GM23338 (cell line): ENCODE measurements around the gene DRGX. TPM values are rescaled to one million over a fixed set of nuclear protein-coding genes. Genes with fewer than 3 reads are reported as not detected.

Experiments used
- ATAC-seq: fragments of 200-7000 bp; cut with Tn5 transposase; 3 replicates; pipeline ENCODE4 v1.9.1; 2020
- DNase-seq: peaks from one replicate; pipeline ENCODE4 v3.0.0-alpha.2; 2015; ENCODE audit warnings: low spot score
- H2AFZ ChIP-seq: fragments of 200-600 bp; sonication (generic); 2 replicates; pipeline ENCODE4 v1.8.0; 2016; ENCODE audit warnings: antibody characterized with exemption, mild to moderate bottlenecking, moderate library complexity
- H3F3A ChIP-seq: fragments of 200-600 bp; sonication (generic); replicated peaks from 2 replicates; pipeline ENCODE4 v1.8.0; 2017; ENCODE audit warnings: antibody characterized with exemption, mixed run types, low read depth
- H3K27ac ChIP-seq: fragments of 200-600 bp; sonication (generic); 2 replicates; pipeline ENCODE4 v1.6.1; 2016; ENCODE audit warnings: low read depth
- H3K27me3 ChIP-seq: fragments of 200-600 bp; sonication (generic); 2 replicates; pipeline ENCODE4 v1.8.0; 2016; ENCODE audit warnings: mild to moderate bottlenecking, mixed run types, moderate library complexity; ENCODE audit not compliant: insufficient read depth
- H3K36me3 ChIP-seq: fragments of 200-600 bp; sonication (generic); 2 replicates; pipeline ENCODE4 v1.8.0; 2016; ENCODE audit warnings: mild to moderate bottlenecking; ENCODE audit not compliant: insufficient read depth
- H3K4me1 ChIP-seq: fragments of 200-600 bp; sonication (generic); 2 replicates; pipeline ENCODE4 v1.8.0; 2016; ENCODE audit warnings: mild to moderate bottlenecking, moderate library complexity; ENCODE audit not compliant: insufficient read depth
- H3K4me2 ChIP-seq: fragments of 200-600 bp; sonication (generic); 2 replicates; pipeline ENCODE4 v1.7.1; 2017; ENCODE audit warnings: mixed run types
- H3K4me3 ChIP-seq: fragments of 200-600 bp; sonication (generic); 2 replicates; pipeline ENCODE4 v1.6.1; 2016; ENCODE audit warnings: mixed run types
- H3K79me2 ChIP-seq: fragments of 200-600 bp; sonication (generic); replicated peaks from 2 replicates; pipeline ENCODE4 v1.8.0; 2017; ENCODE audit warnings: mild to moderate bottlenecking; ENCODE audit not compliant: insufficient read depth
- H3K9me2 ChIP-seq: fragments of 200-600 bp; sonication (generic); 2 replicates; pipeline ENCODE4 v1.8.0; 2017; ENCODE audit not compliant: insufficient read depth
- H4K20me1 ChIP-seq: fragments of 200-600 bp; sonication (generic); replicated peaks from 2 replicates; pipeline ENCODE4 v1.8.0; 2017; ENCODE audit warnings: mild to moderate bottlenecking; ENCODE audit not compliant: insufficient read depth
- H3K27ac Mint-ChIP-seq: 2 replicates; pipeline ENCODE4 v1.8.0; 2020; ENCODE audit warnings: inconsistent platforms, mild to moderate bottlenecking, moderate library complexity, mixed read lengths
- H3K27me3 Mint-ChIP-seq: 3 replicates; pipeline ENCODE4 v1.8.0; 2022; ENCODE audit warnings: low read depth, mild to moderate bottlenecking, moderate library complexity, mixed read lengths, inconsistent platforms; ENCODE audit not compliant: insufficient read depth, poor library complexity
- H3K36me3 Mint-ChIP-seq: 3 replicates; pipeline ENCODE4 v1.8.0; 2021; ENCODE audit warnings: low read depth, mild to moderate bottlenecking, inconsistent platforms, moderate library complexity, mixed read lengths
- H3K4me1 Mint-ChIP-seq: 3 replicates; pipeline ENCODE4 v1.8.0; 2020; ENCODE audit warnings: mild to moderate bottlenecking, inconsistent platforms, mixed read lengths
- H3K4me3 Mint-ChIP-seq: 3 replicates; pipeline ENCODE4 v1.8.0; 2021; ENCODE audit warnings: moderate library complexity, mild to moderate bottlenecking, inconsistent platforms, mixed read lengths
- H3K9me3 Mint-ChIP-seq: 3 replicates; pipeline ENCODE4 v1.8.0; 2020; ENCODE audit warnings: moderate library complexity, mild to moderate bottlenecking, inconsistent platforms, mixed read lengths
- CREB1 ChIP-seq: fragments of 250-450 bp; sonication (Bioruptor Pico); IDR thresholded peaks from 2 replicates; pipeline ENCODE4 v1.5.0; 2020; ENCODE audit warnings: low read depth, mild to moderate bottlenecking, moderate library complexity
- EZH2 ChIP-seq: fragments of 200-600 bp; sonication (generic); IDR thresholded peaks from one replicate; pipeline ENCODE4 v1.8.0; 2017; ENCODE audit warnings: antibody characterized with exemption, mild to moderate bottlenecking, low read depth; ENCODE audit not compliant: unreplicated experiment
- EZH2phosphoT487 ChIP-seq: fragments of 200-600 bp; sonication (generic); IDR thresholded peaks from one replicate; pipeline ENCODE4 v1.8.1; 2018; ENCODE audit warnings: antibody characterized with exemption; ENCODE audit not compliant: unreplicated experiment
- JUNB ChIP-seq: IDR thresholded peaks from one replicate; pipeline ENCODE4 v1.6.1; 2016; ENCODE audit warnings: antibody characterized with exemption; ENCODE audit not compliant: unreplicated experiment
- NANOG ChIP-seq: IDR thresholded peaks from 2 replicates; pipeline ENCODE4 v1.6.1; 2016; ENCODE audit warnings: antibody characterized with exemption, borderline replicate concordance
- POLR2AphosphoS5 ChIP-seq: IDR thresholded peaks from 2 replicates; pipeline ENCODE4 v1.6.1; 2016; ENCODE audit warnings: antibody characterized with exemption, low read depth
- REST ChIP-seq: IDR thresholded peaks from one replicate; pipeline ENCODE4 v1.6.1; 2018; ENCODE audit warnings: antibody characterized with exemption; ENCODE audit not compliant: unreplicated experiment
- STAT1 ChIP-seq: IDR thresholded peaks from one replicate; pipeline ENCODE4 v1.6.1; 2016; ENCODE audit warnings: antibody characterized with exemption; ENCODE audit not compliant: unreplicated experiment
- ZNF114 ChIP-seq: fragments of 250-450 bp; sonication (Bioruptor Pico); IDR thresholded peaks from 2 replicates; pipeline ENCODE4 v1.5.0; 2020; ENCODE audit warnings: mild to moderate bottlenecking, moderate library complexity
- ZNF331 ChIP-seq: fragments of 250-450 bp; sonication (Bioruptor Pico); IDR thresholded peaks from 2 replicates; pipeline ENCODE4 v1.5.0; 2020; ENCODE audit warnings: low read depth, mild to moderate bottlenecking, moderate library complexity
- polyA plus RNA-seq: library from polyadenylated mRNA; unstranded; fragments of >200 nt; fragmentation: Nextera tagmentation; extraction: Ambion mirVana; gene quantifications from 2 replicates; pipeline ENCODE4 v1.2.1, GENCODE V29; 2016
- total RNA-seq: library from RNA; depleted of rRNA; stranded (reverse); fragments of >200 nt; shearing (Covaris generic); gene quantifications from 2 replicates; pipeline ENCODE4 v1.2.3, GENCODE V29; 2014
- TF ChIP-seq, protein P1 (sequence below): fragments of 250-450 bp; sonication (Bioruptor Pico); IDR thresholded peaks from 2 replicates; pipeline ENCODE4 v1.5.0; 2020; ENCODE audit warnings: mild to moderate bottlenecking, moderate library complexity
- TF ChIP-seq, protein P2 (sequence below): IDR thresholded peaks from 2 replicates; pipeline ENCODE4 v1.6.1; 2016; ENCODE audit warnings: antibody characterized with exemption
- TF ChIP-seq, protein P3 (sequence below), 2 experiments: fragments of 200-600 bp in 1 of 2; sonication (generic) in 1 of 2; conservative IDR thresholded peaks; 2 replicates each; pipeline versions ENCODE4 v1.5.1 to v1.6.1; 2016 to 2017; ENCODE audit warnings: antibody characterized with exemption in 2 of 2, low read depth in 2 of 2, mild to moderate bottlenecking in 2 of 2, moderate library complexity in 1 of 2

Gene DRGX
- total and polyA plus RNA-seq, 2 experiments from 2014 or later, result not detected

GRCh38 chr10:49442863-49443262 is 47.0 kb upstream of the DRGX start:
- TF ChIP-seq EZH2phosphoT487 (no peak), EZH2 (no peak), REST (no peak), POLR2AphosphoS5 (no peak), STAT1 (no peak), NANOG (no peak), ZNF114 (no peak), CREB1 (no peak), ZNF331 (CRISPR knock-in tag) (no peak), JUNB (no peak)
- TF ChIP-seq, protein P1, sequence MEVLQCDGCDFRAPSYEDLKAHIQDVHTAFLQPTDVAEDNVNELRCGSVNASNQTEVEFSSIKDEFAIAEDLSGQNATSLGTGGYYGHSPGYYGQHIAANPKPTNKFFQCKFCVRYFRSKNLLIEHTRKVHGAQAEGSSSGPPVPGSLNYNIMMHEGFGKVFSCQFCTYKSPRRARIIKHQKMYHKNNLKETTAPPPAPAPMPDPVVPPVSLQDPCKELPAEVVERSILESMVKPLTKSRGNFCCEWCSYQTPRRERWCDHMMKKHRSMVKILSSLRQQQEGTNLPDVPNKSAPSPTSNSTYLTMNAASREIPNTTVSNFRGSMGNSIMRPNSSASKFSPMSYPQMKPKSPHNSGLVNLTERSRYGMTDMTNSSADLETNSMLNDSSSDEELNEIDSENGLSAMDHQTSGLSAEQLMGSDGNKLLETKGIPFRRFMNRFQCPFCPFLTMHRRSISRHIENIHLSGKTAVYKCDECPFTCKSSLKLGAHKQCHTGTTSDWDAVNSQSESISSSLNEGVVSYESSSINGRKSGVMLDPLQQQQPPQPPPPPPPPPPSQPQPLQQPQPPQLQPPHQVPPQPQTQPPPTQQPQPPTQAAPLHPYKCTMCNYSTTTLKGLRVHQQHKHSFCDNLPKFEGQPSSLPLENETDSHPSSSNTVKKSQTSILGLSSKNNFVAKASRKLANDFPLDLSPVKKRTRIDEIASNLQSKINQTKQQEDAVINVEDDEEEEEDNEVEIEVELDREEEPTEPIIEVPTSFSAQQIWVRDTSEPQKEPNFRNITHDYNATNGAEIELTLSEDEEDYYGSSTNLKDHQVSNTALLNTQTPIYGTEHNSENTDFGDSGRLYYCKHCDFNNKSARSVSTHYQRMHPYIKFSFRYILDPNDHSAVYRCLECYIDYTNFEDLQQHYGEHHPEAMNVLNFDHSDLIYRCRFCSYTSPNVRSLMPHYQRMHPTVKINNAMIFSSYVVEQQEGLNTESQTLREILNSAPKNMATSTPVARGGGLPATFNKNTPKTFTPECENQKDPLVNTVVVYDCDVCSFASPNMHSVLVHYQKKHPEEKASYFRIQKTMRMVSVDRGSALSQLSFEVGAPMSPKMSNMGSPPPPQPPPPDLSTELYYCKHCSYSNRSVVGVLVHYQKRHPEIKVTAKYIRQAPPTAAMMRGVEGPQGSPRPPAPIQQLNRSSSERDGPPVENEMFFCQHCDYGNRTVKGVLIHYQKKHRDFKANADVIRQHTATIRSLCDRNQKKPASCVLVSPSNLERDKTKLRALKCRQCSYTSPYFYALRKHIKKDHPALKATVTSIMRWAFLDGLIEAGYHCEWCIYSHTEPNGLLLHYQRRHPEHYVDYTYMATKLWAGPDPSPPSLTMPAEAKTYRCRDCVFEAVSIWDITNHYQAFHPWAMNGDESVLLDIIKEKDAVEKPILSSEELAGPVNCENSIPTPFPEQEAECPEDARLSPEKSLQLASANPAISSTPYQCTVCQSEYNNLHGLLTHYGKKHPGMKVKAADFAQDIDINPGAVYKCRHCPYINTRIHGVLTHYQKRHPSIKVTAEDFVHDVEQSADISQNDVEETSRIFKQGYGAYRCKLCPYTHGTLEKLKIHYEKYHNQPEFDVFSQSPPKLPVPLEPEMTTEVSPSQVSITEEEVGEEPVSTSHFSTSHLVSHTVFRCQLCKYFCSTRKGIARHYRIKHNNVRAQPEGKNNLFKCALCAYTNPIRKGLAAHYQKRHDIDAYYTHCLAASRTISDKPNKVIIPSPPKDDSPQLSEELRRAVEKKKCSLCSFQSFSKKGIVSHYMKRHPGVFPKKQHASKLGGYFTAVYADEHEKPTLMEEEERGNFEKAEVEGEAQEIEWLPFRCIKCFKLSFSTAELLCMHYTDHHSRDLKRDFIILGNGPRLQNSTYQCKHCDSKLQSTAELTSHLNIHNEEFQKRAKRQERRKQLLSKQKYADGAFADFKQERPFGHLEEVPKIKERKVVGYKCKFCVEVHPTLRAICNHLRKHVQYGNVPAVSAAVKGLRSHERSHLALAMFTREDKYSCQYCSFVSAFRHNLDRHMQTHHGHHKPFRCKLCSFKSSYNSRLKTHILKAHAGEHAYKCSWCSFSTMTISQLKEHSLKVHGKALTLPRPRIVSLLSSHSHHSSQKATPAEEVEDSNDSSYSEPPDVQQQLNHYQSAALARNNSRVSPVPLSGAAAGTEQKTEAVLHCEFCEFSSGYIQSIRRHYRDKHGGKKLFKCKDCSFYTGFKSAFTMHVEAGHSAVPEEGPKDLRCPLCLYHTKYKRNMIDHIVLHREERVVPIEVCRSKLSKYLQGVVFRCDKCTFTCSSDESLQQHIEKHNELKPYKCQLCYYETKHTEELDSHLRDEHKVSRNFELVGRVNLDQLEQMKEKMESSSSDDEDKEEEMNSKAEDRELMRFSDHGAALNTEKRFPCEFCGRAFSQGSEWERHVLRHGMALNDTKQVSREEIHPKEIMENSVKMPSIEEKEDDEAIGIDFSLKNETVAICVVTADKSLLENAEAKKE (CRISPR knock-in tag), result no peak
- TF ChIP-seq, protein P2, sequence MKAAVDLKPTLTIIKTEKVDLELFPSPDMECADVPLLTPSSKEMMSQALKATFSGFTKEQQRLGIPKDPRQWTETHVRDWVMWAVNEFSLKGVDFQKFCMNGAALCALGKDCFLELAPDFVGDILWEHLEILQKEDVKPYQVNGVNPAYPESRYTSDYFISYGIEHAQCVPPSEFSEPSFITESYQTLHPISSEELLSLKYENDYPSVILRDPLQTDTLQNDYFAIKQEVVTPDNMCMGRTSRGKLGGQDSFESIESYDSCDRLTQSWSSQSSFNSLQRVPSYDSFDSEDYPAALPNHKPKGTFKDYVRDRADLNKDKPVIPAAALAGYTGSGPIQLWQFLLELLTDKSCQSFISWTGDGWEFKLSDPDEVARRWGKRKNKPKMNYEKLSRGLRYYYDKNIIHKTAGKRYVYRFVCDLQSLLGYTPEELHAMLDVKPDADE, result no peak
- TF ChIP-seq, protein P3, sequence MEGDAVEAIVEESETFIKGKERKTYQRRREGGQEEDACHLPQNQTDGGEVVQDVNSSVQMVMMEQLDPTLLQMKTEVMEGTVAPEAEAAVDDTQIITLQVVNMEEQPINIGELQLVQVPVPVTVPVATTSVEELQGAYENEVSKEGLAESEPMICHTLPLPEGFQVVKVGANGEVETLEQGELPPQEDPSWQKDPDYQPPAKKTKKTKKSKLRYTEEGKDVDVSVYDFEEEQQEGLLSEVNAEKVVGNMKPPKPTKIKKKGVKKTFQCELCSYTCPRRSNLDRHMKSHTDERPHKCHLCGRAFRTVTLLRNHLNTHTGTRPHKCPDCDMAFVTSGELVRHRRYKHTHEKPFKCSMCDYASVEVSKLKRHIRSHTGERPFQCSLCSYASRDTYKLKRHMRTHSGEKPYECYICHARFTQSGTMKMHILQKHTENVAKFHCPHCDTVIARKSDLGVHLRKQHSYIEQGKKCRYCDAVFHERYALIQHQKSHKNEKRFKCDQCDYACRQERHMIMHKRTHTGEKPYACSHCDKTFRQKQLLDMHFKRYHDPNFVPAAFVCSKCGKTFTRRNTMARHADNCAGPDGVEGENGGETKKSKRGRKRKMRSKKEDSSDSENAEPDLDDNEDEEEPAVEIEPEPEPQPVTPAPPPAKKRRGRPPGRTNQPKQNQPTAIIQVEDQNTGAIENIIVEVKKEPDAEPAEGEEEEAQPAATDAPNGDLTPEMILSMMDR (conservative IDR thresholded peaks at IDR 0.05; ENCODE audit: low read depth in 2 of 2), result no peak
- Histone ChIP-seq H3K79me2 (no peaks in the 10 kb centered on the region), H3K27me3 (no peaks in the 10 kb centered on the region), H3K36me3 (no peaks in the 10 kb centered on the region), H3K4me1 (peaks cover 11% of the 10 kb centered on the region; the same call in 1 of the 2 replicates), H2AFZ (no peak overlapping the region), H4K20me1 (no peaks in the 10 kb centered on the region), H3K27ac (no peak overlapping the region), H3K9me2 (0 out of 2 replicates have a peak, but pooled peaks cover 2% of the 10 kb centered on the region), H3K4me2 (no peak overlapping the region), H3F3A (no peaks in the 10 kb centered on the region), H3K4me3 (no peak overlapping the region)
- DNase-seq, result no peak
- H3K4me1 Mint-ChIP-seq, result peaks cover 11% of the 10 kb centered on the region
- no peak for ATAC-seq
- H3K36me3 Mint-ChIP-seq, result peaks cover 6% of the 10 kb centered on the region; the same call in 2 of the 3 replicates
- H3K9me3 Mint-ChIP-seq, result peaks cover 16% of the 10 kb centered on the region; the same call in 2 of the 3 replicates
- peaks cover 2% of the 10 kb centered on the region for H3K27me3 Mint-ChIP-seq
- no peak overlapping the region for H3K27ac Mint-ChIP-seq
- H3K4me3 Mint-ChIP-seq, result no peak overlapping the region
